MG63 (cell line): ENCODE results near the gene BICRA. TPM values are rescaled to one million over a fixed set of nuclear protein-coding genes. Genes with fewer than 3 reads are reported as not detected.

Source experiments
- DNase-seq: peaks from one replicate; pipeline ENCODE4 v3.0.0-alpha.2; 2020
- H3K27me3 ChIP-seq: fragments of 250-450 bp; sonication (Bioruptor Pico); 2 replicates; pipeline ENCODE4 v1.5.1; 2020; ENCODE audit warnings: mild to moderate bottlenecking, moderate library complexity
- H3K36me3 ChIP-seq: fragments of 250-450 bp; sonication (Bioruptor Pico); 2 replicates; pipeline ENCODE4 v1.5.1; 2020; ENCODE audit warnings: mild to moderate bottlenecking, moderate library complexity
- H3K4me3 ChIP-seq: fragments of 250-450 bp; sonication (Bioruptor Pico); 2 replicates; pipeline ENCODE4 v1.5.1; 2020; ENCODE audit warnings: mild to moderate bottlenecking, moderate library complexity
- H3K9me3 ChIP-seq: fragments of 250-450 bp; sonication (Bioruptor Pico); 2 replicates; pipeline ENCODE4 v1.5.1; 2020; ENCODE audit warnings: mild to moderate bottlenecking, moderate library complexity
- total RNA-seq: library from RNA; depleted of rRNA; stranded (reverse); fragments of >200 nt; shearing (Covaris generic); gene quantifications from 2 replicates; pipeline ENCODE4 v1.2.3, GENCODE V29; 2014; ENCODE audit warnings: low replicate concordance

Gene BICRA
- total RNA-seq, 1 experiment from 2014 or later: 0.10 TPM

DNA sequence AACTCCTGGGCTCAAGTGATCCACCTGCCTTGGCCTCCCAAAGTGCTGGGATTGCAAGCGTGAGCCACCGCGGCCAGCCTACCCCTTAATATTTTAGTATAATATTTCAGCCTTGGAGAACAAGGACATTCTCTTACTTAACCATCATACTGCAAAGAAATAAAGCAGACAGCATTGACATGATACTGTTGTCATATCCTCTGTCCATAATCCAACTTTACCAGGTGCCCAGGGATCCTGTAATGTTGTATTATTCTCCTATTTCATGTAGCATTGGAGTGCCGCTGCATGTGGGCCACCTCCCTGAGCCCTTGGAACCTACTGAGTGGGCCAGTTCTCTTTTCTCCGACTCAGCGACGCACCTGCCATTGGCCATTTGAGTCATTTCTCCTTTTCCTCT lies 82.8 kb downstream of the BICRA start:
- no peaks in the 10 kb centered on the region for H3K9me3 ChIP-seq
- H3K4me3 ChIP-seq: no peak overlapping the region
- no peak for DNase-seq
- no peaks in the 10 kb centered on the region for H3K27me3 ChIP-seq
- peaks cover 27% of the 10 kb centered on the region for H3K36me3 ChIP-seq

DNA sequence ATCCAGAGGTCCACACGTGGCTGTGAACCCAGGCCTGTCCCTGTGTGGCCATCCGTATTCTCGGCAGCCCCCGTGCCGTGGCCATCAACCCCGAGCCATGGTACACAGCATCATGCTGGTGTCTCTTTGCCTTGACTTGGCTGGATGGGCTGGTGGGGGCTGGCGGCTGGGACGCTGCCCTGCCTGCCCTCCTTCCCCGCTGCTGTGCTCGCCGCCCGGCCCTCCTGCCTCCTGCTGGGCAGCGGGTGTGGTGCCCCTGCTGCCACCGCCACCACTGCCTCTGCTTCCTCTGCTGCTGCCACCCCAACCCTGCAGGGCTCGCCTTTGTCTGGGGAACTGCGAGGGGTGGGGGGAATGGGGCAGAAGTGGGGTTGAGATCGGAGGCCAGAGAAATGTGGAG lies 84.6 kb downstream of the BICRA start:
- H3K4me3 ChIP-seq: no peak overlapping the region
- H3K9me3 ChIP-seq: no peaks in the 10 kb centered on the region
- DNase-seq: no peak
- peaks cover 32% of the 10 kb centered on the region for H3K36me3 ChIP-seq
- H3K27me3 ChIP-seq: no peaks in the 10 kb centered on the region

DNA sequence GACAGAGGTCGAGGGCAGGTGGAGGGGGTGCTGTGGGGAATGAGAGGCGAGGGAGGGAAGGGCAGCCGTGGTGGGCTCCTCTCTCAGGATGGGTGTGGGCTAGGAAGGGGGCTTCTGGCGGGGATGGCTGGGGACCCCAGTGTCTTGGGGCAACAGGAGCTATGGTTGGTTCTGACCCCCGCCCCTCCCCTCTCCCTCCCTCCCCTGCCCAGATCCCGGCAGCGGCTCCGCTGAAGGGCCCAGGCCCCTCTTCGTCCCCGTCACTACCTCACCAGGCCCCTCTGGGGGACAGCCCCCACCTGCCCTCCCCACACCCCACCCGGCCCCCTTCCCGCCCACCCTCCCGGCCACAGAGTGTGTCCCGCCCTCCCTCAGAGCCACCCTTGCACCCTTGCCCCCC lies 85.0 kb downstream of the BICRA start:
- DNase-seq: no peak
- Histone ChIP-seq H3K36me3 (peaks cover 36% of the 10 kb centered on the region), H3K9me3 (no peaks in the 10 kb centered on the region)

DNA sequence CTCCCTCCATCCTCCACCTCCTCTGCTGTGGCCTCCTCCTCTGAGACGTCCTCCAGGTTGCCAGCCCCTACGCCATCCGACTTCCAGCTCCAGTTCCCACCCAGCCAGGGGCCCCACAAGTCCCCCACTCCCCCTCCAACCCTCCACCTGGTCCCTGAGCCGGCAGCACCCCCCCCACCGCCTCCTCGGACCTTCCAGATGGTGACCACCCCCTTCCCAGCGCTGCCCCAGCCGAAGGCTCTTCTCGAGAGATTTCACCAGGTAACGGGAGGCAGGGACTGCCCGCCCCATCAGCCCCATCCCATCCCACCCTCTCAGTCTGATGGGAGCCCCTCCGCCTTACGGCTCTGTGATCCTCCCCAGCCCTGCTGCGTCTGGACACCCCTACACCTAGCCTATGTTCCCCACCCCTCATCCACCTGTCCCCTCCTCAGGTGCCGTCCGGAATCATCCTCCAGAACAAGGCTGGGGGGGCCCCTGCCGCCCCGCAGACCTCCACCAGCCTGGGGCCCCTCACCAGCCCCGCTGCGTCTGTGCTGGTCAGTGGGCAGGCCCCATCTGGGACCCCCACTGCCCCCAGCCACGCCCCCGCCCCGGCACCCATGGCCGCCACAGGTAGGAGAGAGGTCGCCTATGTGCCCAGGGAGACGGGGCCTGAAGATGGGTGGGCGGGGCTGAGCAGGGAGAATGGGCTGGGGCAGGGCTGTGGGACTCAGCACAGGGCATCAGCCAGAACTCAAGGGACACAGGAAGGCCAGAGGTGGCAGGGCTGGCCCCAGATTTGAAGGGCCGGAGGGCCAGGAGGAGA lies 85.7 kb downstream of the BICRA start:
- Histone ChIP-seq H3K36me3 (peaks cover 41% of the 10 kb centered on the region), H3K4me3 (no peak overlapping the region), H3K27me3 (no peaks in the 10 kb centered on the region), H3K9me3 (no peaks in the 10 kb centered on the region)
- DNase-seq: no peak

More for the DNA sequence above, 85.0 kb downstream of the BICRA start:
- Histone ChIP-seq H3K27me3 (no peaks in the 10 kb centered on the region), H3K4me3 (no peak overlapping the region)

DNA sequence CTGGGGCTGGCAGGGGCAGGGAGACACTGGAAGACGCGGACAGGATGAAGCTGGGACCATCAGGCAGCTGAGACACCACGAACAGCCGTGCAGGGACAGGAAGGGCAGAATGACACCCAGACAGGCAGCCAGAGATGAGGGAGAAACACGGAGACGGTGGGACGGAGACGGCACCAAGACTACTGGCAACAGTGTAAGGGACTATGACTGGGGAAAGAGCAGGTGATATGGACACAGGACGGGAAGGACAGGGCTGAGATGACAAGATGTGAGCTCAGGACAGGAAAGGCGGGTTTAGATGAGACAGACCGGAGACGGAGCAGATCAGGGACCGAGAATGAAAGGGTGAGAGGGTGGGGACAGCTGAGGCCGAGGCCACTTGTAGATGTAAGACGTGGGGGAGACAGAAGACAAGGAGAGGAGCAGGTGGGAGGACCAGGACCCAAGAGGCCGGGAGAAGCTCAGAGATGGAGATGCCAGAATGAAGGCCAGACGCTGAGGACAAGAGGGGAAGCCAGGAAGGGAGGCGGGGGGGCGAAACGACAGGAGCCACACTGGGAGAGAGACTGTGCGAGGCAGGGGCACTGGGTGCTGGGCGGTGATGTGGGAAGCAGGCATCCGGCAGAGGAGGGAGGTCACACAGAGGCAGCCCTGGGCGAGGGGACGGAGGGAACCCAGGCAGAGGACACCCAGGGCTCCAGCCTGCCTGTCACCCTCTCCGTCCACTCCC lies 86.8 kb downstream of the BICRA start:
- no peaks in the 10 kb centered on the region for H3K27me3 ChIP-seq
- H3K36me3 ChIP-seq: peaks cover 44% of the 10 kb centered on the region
- no peak for DNase-seq
- H3K9me3 ChIP-seq: no peaks in the 10 kb centered on the region
- H3K4me3 ChIP-seq: no peak overlapping the region

DNA sequence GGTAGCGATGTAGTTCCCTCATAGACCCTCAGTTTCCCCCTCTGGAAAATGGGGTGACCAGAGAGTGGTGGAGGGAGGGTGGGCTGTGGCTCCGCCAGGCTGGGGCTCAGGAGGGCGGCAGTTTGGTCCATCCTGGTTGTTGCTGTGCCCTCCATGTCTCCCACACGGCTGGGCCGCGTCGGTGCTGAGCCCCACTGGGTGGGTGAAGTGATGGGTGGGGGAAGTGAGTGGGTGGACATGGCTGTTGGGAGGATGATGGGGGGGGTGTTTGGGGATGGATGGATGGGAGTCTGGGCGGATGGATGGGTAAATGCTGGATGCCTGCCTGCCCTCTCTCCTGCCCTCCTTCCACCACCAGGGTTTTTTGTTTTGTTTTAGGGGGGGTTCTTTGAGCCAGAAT lies 87.7 kb downstream of the BICRA start:
- DNase-seq: no peak
- no peak overlapping the region for H3K4me3 ChIP-seq
- peaks cover 45% of the 10 kb centered on the region for H3K36me3 ChIP-seq
- H3K27me3 ChIP-seq: no peaks in the 10 kb centered on the region
- H3K9me3 ChIP-seq: no peaks in the 10 kb centered on the region

DNA sequence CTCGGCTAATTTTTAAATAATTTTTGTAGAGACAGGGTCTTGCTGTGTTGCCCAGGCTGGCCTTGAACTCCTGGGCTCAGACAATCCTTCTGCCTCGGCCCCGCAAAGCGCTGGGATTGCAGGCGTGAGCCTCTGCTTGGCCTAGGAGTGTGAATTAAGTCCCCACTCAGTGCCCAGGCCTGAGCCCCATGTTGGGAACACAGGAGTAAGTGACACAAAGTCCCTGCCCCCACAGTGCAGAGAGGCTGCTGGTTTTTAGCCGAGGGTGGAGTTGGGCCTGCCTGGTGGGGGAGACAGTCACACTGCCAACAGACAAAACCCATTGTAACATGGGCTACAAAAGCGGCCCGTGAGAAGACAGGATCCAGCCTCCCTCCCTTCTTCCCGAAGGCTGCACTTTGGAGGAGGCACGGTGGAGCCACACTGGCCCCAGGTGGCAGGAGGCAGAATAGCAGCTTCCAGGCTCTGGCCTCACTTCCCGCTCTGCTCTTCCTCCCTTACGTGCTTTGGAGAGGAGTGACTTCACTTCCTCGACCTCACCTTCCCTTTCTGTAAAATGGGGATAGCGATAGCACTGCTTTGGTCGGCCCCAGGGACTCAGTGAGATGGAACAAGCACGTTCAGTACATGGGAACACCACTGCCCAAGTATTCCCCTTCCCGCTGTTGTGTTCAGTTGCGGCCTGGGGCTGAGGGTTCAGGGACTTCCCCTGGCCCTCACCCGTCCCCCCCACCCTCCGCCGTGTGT lies 89.1 kb downstream of the BICRA start:
- H3K36me3 ChIP-seq: peaks cover 36% of the 10 kb centered on the region
- peak; percentile 68 for DNase-seq
- H3K9me3 ChIP-seq: no peaks in the 10 kb centered on the region
- H3K27me3 ChIP-seq: no peaks in the 10 kb centered on the region
- no peak overlapping the region for H3K4me3 ChIP-seq

DNA sequence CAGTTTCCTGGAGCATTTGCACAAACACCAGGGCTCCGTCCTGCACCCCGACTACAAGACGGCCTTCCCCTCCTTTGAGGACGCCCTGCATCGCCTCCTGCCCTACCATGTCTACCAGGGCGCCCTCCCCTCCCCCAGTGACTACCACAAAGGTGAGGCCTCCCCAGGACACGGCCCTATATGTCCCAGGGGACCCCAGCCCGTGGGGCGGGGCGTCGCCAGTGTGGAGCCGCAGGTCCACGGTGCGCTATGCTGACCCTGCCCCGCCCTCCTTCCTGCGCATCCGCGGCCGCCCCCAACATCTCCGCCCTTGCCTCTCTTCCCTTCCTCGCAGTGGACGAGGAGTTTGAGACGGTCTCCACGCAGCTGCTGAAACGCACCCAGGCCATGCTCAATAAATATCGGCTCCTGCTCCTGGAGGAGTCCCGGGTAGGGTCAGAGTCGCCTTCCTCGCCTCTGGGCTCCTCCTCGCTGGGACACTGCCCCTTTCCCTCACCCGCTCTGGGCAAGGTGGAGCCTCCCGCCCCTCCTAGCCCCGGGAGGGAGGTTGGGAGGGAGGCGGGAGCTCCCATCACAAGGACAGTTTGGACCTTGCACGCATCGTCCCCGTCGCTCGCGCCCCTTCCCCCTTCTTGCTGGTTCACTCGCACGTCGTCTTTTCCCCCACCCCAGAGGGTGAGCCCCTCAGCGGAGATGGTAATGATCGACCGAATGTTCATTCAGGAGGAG lies 89.9 kb downstream of the BICRA start:
- no peak for DNase-seq
- no peak overlapping the region for H3K4me3 ChIP-seq
- H3K36me3 ChIP-seq: peaks cover 38% of the 10 kb centered on the region
- H3K9me3 ChIP-seq: no peaks in the 10 kb centered on the region
- H3K27me3 ChIP-seq: no peaks in the 10 kb centered on the region

DNA sequence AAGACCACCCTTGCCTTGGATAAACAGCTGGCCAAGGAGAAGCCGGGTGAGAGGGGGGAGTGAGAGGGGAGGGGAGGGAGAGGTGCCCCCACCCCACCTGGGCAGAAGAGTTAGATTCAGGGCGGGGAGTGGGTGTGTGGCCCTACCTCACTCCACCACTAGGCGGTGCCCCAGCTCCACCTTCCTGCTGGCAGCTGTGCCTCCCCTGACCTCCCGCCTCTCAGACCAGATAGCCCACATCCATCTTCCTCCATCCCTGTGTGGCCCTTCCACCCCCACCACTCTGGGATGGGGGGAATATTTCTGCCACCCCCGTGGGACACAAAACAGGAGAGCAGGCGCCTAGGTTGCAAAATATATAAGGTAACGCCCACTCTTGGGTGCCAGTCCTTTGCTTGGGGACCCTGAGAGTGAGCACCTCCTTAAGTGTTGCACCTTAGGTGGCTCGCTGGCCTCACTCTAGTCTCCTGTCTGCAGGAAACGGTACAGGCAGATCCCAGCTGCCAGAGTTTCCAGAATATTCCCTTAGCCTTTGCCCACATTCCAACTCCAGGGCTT lies 90.5 kb downstream of the BICRA start:
- peak; percentile 54 for DNase-seq
- peaks cover 44% of the 10 kb centered on the region for H3K36me3 ChIP-seq

DNA sequence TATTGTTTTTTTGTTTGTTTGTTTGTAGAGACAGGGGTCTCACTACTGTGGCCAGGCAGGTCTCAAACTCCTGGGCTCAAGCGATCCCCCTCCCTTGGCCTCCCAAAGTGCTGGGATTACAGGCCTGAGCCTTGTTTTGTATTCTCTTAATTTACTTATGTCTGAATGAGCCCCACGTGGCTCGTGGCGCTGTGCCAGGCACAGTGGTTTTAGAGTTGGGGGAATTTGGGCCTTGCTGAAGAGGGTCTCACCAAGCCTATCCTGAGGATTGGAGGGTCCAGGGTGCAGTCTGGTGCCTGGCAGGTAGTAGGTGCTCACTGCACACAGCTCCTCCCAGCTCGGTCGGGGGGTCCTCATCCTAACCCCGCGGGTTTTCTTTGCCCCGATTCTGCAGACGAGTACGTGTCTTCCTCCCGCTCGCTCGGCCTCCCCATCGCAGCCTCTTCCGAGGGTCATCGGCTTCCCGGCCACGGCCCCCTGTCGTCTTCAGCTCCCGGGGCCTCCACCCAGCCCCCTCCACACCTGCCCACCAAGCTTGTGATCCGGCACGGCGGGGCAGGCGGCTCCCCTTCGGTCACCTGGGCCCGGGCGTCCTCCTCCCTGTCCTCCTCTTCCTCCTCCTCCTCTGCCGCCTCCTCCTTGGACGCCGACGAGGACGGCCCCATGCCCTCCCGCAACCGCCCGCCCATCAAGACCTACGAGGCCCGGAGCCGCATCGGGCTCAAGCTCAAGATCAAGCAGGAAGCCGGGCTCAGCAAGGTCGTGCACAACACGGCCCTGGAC lies 92.2 kb downstream of the BICRA start:
- no peak for DNase-seq
- H3K9me3 ChIP-seq: no peaks in the 10 kb centered on the region
- peaks cover 45% of the 10 kb centered on the region for H3K36me3 ChIP-seq
- no peak overlapping the region for H3K4me3 ChIP-seq
- no peaks in the 10 kb centered on the region for H3K27me3 ChIP-seq

More for the DNA sequence above, 90.5 kb downstream of the BICRA start:
- Histone ChIP-seq H3K4me3 (no peak overlapping the region), H3K9me3 (no peaks in the 10 kb centered on the region), H3K27me3 (no peaks in the 10 kb centered on the region)

DNA sequence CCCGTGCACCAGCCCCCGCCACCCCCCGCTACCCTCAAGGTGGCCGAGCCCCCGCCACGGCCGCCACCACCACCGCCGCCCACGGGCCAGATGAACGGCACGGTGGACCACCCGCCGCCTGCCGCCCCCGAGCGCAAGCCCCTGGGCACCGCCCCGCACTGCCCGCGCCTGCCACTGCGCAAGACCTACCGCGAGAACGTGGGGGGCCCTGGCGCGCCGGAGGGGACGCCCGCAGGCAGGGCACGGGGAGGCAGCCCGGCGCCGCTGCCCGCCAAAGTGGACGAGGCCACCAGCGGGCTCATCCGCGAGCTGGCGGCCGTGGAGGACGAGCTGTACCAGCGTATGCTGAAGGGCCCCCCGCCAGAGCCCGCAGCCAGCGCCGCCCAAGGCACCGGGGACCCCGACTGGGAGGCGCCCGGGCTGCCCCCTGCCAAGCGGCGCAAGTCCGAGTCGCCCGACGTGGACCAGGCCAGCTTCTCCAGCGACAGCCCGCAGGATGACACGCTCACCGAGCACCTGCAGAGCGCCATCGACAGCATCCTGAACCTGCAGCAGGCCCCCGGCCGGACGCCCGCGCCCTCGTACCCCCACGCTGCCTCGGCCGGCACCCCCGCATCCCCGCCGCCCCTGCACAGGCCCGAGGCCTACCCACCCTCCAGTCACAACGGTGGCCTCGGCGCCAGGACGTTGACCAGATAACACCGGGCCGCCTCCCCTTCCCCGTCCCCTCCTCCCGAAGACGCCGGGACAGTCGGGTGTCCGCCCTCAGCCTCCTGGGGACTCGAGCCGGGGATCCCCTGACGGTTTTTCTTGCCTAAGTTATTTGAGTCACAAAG lies 93.0 kb downstream of the BICRA start:
- Histone ChIP-seq H3K9me3 (no peaks in the 10 kb centered on the region), H3K36me3 (peaks cover 45% of the 10 kb centered on the region), H3K4me3 (no peak overlapping the region), H3K27me3 (no peaks in the 10 kb centered on the region)
- no peak for DNase-seq

DNA sequence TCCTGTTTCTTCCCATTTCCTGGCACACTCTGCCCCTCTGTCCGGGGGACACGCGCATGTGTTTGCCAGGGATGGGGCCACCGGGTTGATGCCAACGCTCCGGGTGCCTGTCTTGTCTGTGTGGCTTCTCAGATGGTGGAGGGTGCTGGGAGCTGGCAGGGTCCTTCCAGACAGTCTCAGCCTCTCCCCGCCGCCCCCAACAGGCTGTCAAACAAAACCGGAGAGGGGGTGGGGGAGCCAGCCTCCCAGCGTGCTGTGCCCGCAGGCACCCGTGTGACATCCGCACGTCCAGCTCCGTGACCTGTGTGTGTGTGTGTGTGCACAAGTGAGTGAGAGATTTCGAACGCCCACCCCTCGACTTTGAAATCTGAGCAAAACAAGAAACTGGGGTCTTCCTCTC lies 93.7 kb downstream of the BICRA start:
- no peaks in the 10 kb centered on the region for H3K9me3 ChIP-seq
- H3K27me3 ChIP-seq: no peaks in the 10 kb centered on the region
- no peak overlapping the region for H3K4me3 ChIP-seq
- no peak for DNase-seq
- peaks cover 41% of the 10 kb centered on the region for H3K36me3 ChIP-seq

DNA sequence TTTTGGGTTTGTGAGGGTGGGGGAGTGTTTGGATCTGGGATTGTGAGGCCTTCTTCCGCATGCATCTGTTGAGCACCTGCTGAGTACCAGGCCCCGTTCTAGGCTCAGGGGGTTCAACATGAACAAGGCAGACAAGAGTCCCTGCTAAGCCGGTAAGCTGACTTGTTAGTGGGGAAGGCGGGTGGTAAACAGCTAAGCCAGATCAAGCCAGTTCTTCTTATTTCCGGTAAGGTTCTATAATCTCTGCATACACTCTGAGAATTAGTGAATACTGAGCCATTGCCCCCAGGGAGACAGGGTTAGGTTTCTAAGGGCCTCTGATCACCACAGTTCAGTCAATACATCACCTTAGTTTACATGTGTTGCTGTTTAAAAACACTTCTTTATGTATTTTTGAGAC lies 94.4 kb downstream of the BICRA start:
- H3K4me3 ChIP-seq: no peak overlapping the region
- peaks cover 40% of the 10 kb centered on the region for H3K36me3 ChIP-seq
- no peaks in the 10 kb centered on the region for H3K9me3 ChIP-seq
- no peaks in the 10 kb centered on the region for H3K27me3 ChIP-seq
- no peak for DNase-seq

DNA sequence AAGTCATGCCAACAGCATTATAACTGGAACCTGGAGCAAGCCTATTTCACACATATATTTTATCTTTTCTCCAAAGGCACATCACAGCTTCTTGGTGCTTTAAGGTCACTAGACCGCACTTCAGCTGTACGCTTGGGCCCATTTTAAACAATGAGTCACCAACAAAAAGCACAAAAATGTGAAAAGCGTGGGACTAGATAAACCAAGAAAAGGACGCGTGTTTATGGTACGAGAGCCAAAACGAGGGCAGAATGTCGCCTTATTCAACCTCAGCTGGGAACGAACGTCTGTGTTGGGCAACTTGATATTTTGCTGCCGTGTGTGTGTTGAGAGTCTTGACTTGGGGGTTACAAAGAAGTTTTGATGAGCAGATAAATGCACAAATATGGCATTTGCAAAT lies 95.1 kb downstream of the BICRA start:
- DNase-seq: no peak
- Histone ChIP-seq H3K36me3 (peaks cover 33% of the 10 kb centered on the region), H3K9me3 (no peaks in the 10 kb centered on the region), H3K27me3 (no peaks in the 10 kb centered on the region), H3K4me3 (no peak overlapping the region)

DNA sequence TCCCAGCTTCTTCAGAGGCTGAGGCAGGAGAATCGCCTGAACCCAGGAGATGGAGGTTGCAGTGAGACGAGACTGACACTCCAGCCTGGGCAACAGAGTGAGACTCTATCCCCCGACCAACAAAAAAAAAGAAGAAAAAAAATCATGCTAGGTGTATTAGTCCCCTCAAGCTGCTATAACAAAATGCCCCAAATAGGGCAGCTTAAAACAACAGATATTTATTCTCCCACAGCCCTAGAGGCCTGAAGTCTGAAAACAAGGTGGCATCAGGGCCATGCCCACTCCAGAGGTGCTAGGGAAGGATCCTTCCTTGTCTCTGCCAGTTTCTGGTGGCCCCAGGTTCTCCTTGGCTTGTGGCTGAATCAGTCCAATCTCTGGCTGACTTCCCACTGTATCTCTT lies 95.7 kb downstream of the BICRA start:
- no peak overlapping the region for H3K4me3 ChIP-seq
- H3K9me3 ChIP-seq: no peaks in the 10 kb centered on the region
- peaks cover 26% of the 10 kb centered on the region for H3K36me3 ChIP-seq
- no peak for DNase-seq
- no peaks in the 10 kb centered on the region for H3K27me3 ChIP-seq
